GM19372 (cell line): ENCODE data around the gene KRTAP10-12.

Source experiments
- ATAC-seq: cut with Tn5 transposase; IDR thresholded peaks from one replicate; pipeline ENCODE4 v1.9.1; 2021; ENCODE audit warnings: mild to moderate bottlenecking, low read depth, moderate library complexity; ENCODE audit not compliant: unreplicated experiment

KRTAP10-12 gene

DNA sequence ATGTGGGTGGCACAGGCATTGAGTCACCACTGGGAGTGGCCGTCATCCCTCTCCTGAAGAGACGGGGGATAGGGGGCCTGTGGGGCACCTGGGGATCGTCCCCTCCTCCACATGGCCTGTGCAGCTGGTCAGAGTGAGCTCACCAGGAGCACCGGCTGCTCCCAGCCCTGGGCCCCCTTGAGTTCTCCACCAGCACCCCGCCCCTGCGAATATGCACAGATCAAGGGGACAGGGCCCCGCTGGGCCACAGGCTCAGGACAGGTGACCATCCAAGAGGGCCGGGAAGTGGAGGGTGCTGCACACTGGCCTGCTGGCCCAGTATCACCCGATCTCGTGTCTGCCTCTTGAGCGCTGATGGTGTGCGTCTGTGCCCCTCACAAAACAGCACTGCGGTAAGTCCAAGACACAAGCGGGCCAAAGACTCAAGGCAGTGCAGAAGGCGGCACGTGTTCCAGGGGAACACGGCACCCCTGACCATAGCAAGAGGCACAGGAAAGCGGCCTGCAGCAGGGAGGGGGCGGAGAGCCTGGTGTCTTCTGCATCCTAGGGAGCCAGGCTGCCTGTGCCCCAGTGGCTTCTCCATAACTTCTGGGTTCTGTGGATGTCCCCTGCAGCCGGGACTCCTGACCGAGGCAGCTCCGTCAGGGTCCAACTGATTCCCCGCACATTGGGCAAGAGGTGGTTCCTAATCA is 32.5 kb downstream of the KRTAP10-12 start:
- no peak for ATAC-seq

DNA sequence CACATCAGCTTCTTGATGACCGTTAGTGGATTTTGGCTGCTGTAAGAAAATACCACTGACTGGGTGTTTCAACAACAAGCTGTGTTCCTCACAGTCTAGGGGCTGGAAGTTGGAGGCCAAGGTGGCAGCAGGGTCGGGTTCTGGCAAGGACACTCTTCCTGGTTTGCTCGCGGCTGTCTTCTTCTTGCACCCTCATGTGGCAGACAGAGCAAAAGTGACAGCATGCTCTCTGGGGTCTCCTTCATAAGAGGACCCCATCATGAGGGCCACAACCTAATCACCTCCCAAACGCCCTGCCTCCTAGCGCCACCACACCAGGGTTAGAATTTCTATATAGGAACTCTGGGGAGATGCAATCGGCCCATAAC is 33.0 kb downstream of the KRTAP10-12 start:
- no peak for ATAC-seq

DNA sequence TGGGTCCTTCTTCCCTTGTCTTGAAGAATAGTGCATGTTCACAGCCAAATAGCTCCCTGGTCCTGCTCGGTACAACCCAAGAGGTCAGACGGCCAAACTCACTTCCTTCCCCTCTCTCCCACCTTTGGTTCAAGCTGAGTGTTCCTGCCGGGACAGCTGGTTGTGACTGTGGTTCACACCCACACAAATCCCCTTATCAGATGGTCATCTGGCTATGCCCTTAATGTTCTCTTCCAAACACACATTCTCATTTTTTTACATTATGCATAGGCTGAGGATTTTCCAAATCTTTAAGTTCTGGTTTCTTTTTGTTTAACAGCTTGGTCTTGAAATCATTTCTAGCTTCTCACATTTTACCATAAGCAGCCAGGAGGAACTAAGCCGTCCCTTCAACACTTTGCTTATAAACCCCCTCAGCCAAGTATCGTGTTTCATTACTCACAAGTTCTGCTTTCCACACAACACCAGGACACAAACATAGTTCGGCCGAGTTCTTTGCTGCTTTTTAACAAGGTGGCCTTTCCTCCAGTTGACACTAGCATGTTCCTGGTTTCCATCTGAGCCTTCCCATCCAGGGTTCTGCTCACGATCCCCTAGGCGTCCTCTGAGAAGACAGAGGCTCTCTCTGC is 34.1 kb downstream of the KRTAP10-12 start:
- no peak for ATAC-seq

DNA sequence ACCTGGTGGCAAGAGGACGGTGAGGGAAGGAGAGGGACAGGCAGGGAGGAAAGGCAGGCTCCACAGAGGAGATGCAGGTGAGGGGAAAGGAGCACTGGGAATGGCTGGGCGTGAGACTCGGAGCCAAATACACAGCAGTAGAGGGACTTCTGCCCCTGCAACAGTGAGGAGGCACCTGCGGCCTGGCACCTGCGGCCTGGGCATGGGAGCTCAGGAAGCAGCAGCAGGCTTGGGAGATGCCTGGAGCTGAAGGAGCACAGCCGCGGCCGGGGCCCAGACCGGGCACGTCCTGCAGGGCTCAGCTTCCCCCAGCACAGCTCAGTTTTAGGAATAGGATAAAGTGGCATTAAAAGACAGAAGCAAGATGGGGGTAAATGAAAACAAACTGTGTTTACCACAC is 35.3 kb downstream of the KRTAP10-12 start:
- ATAC-seq: no peak

DNA sequence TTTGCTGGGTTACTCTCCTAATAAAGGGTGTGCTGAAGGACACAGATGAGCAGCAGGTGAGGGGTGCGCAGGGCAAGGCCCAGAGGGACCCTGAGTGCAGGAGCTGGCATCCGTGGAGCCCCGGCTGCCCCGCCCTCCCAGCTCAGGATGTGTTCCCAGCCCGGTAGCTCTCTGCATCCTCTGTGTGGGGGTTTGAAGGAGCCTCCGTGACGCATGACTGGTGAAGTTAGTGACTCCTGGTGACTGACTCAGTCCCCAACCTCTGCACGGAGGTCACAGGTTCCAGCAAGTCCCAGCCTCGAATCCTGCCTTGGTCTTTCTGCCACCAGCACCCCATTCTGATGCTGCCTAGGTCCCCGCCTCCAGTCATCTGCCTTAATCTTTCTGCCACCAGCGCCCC is 36.0 kb downstream of the KRTAP10-12 start:
- ATAC-seq: no peak

DNA sequence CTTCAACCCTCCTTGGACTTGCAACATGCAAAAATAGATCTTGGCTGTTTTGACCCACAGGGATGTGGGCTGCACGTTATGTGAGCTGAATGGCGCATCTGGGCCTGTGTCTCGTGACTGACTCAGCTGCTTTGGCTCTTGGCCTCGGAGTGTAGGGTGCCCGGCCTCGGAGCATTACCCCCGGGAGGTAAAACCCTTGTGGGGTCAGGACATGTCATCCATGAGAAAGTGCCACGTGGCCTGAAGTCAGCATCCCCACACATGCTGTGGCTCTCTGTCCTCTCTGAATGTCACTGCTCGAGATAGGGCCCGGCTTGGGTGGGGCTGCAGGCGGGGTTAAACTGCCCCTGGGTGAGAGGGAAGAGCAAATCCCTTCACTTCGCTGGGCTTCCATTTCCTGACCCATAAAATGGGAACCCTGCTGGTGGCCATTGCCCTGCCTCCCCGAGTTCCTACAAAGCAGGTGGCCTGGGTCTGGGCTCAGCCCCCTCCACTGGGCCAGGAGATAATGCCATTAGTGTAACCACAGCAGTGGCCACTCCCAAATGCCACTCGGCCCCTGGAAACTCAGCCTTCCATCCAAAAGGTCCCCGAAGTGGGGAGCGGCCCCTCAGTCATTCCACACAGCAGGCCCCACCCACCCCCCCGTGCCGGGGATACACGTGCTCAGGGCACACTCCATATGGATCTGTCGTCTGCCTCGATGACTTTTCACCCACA is 37.2 kb downstream of the KRTAP10-12 start:
- ATAC-seq: no peak

DNA sequence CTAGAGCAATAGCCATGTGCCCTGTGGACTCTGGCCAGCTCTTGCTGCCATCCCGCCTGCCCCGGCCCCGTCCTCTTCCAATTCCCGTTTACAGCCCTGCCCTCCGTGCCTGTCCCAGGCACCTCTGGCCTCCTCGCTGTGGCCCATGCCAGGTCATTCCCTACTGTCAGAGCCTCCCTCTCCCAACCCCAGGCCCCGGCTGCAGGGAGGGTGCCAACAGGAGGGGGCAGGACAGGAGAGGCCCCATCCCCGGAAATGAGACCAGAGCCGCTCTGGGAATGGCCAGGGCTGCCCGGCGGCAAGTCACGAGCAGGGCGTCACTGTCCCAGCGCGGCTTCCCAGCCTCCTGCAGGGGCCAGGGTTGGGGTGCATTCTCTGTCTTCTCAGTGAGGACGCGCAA is 37.9 kb downstream of the KRTAP10-12 start:
- ATAC-seq: no peak

DNA sequence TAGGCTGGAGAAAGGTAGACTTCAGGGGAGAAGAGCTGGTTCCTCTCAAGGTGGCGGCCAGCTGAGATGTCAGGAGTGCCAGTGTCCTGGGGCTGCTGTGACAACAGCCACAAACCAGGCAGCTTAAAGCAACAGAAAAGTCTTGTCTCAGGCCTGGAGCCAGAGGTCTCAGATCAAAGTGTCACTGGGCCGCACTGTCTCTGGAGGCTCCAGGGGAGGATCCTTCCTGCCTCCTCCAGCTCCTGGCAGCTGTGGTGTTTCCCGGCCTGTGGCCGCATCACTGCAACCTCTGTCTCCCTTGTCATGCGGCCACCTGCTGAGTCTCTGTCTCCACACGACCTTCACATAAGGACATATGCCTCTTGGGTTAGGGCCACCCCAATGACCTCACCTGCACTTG is 38.8 kb downstream of the KRTAP10-12 start:
- ATAC-seq: no peak

DNA sequence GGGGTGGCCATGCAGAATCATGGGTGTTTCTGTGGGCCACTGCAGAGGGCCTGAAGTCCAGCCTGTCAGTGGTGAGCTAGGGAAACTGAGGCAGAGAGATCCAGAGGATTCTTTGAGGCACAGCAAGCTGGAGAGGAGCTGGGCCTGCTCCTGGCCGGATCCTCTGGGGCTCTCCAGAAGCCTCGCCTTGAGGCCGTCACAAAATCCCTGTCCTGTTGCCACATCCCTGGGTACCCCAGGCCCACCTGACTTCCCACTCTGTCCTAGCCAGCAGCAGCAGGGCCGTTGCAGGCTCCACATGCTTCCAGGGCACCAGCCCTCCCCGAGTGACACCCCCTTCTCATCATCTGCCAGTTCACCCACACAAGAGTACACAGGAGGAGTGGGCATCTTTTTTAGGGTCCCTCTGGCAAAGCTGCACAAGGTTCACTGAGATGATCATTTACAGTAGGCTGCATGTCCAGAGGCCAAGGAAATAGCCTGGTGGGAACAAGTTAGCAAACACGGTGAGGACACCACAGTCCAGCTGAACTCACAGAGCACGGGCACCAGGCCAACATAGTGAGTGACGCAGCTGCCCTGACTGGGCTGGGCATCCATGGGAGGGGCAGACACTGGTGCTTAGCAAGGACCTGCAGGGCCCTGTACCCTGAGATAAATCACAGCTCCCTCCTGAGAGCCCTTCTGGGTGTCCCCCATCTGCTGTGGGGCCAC is 39.5 kb downstream of the KRTAP10-12 start:
- no peak for ATAC-seq

DNA sequence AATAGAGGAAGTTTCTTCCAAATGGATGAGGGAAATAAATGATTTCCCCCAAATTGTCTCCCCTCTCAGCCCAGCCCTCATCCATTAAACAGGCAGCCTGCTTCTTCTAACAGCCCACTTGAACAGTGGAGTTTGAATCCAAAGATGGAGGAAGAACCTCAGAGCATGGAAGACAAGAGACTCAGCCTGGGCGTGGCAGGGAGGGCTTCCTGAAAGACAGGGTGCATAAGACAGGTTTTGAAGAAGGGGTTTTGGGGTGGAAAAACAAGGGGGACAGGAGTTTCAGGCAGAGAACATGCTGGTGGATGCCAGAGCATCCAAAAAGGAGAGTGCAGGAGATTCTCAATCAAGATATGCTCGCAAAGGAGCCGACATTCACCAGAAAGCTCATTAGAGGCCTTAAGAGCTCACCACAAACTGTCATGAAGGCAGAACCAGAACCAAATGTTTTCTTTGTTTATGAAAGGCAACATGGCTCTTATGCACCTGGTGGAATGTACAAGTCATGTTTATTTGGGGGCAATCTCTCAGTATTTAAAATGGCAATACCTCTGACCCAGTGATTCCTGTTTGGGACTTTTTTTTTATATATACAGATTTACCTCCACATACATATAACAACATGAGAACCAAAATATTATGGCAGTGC is 40.9 kb downstream of the KRTAP10-12 start:
- no peak for ATAC-seq

DNA sequence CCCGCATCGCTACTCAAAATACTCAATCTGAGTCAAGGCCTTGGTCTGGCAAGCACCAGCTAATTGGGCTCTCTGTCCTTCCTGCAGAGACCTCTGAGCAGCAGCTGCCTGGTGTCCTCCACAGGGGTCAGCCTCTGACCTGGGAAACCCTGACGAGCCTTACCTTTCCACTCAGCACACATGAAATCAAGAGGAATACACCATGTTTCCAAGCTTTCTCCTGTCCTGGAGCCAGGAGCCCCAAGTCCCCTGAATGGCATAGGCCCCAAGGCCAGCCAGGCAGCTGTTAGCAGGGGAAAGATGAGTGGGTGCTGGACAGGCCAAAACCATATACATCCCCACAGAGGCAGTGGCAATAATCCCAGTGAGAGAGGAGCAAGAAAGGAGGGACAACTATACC is 41.6 kb downstream of the KRTAP10-12 start:
- ATAC-seq: no peak

DNA sequence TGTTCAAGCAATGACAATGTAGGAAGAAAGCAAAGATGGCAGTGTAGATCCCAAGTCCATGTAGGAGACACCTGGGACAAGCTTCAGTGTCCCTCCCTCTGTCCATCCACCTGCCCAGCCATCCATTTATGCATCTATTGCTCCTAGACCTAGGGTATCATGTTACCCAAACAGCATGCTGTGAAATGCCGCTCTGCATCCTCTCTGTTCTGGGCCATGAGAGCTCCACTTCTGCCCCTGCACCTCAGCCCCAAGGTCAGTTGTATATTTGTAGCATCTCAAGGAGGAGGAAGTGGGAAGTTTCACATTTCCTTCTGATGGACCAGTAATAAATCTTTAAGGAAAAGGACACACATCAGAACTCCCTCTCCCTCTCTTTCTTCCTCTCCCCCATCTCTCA is 42.3 kb downstream of the KRTAP10-12 start:
- no peak for ATAC-seq

DNA sequence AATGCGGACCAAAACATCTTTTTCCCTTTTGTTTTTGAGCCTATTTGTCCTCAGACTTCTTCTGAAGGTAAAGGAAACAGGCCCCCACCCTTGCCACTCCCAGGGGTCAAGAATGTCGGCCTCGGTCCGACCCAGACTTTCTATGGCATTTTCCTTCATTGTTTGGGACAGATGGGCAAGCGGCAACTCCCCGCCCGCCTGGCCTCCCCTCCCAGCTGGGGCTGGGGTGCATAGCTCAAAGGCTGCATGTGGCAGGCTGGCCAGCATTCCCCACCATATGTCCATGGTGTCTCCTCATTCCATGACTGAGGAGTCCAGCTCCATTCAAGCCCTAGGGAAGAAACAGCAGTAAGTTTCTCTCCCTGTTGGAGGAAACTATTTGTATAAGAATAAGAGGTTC is 43.8 kb downstream of the KRTAP10-12 start:
- ATAC-seq: no peak

DNA sequence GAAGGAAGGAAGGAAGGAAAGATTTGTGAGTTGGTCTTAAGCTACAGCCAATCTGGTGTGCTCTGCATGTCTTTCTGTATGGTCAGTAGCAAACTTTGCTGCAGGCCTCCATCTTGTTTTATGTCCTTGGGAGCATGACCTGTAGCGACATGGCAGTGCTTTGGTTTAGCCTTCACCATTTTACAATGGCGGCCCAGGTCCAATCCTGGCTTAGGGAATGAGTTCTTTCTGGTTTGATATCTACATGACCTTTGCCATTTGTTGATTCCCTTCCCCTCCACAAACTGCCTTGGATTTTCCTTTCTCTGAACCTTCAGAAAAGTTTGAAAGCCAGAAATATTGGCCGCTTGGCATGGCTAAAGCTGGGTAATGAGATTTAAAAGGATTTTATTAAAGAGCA is 44.9 kb downstream of the KRTAP10-12 start:
- ATAC-seq: no peak

DNA sequence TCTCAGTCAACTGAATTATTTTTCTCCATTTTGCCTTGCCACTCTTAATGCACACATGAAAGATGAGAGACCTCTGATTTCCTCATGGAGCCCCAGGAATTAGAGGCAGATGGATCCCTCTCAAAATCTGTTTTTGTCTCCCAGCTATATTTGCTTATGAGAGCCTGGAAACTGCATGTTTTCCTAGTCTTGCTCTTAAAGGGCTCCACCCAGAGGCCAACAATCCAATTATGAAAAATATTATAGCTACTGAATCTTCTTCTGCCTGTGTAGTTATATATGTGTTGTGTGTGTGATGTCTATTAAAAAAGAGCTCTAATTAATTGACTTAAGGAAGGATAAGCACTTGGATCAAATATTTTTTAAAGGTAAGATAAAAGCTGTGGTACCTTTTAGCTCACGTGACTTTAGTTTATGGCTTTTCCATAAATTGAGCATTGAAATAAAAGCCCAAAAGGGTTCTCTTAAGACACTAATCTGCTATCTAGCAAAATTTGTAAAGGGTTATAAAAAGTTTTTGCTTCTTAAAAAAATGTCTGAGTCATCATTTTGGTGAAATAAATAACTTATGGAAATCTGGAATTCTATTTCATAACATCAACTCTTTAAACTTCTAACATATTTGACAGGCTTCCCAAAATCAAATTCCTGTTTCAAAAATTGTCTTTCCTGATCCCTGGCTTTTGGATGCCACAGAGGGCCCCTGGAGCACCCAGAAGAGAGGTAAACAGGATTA is 45.6 kb downstream of the KRTAP10-12 start:
- ATAC-seq: no peak
